ENCODE data around the gene PCDHGA1.
A peak's percentile ranks its signal among the peaks of the same experiment; 100 is the strongest.

Gene PCDHGA1

DNA sequence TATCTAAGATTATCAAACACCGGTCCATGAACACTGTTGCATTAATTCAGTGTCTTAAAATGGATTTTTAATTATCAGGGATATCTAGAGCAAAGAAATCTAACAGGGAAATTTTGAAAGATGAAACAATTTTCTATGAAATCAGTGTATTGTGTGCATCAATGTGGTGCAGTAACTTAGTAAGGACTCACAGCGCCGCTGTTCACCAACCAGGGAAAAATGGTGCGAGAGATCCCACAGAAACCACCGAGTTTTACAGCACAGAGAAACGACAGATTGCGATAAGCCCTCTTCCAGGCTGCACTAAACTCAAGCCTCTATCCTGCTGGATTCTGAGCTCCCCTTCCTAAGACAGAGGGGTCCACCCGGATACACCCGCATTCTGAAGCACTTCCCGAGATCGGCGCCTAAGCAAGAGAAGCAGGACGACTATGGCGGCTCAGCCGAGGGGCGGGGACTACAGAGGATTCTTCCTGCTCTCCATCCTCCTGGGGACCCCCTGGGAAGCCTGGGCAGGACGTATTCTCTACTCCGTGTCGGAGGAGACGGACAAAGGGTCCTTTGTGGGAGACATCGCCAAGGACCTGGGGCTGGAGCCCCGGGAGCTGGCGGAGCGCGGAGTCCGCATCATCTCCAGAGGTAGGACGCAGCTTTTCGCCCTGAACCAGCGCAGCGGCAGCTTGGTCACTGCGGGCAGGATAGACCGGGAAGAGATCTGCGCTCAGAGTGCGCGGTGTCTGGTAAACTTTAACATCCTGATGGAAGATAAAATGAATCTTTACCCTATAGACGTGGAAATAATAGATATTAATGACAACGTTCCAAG is 52.4 kb downstream of the PCDHGA1 start, which contains the start of gene PCDHGA7:
TSS of gene PCDHGA7 (plus strand) at position 274 of the 826 bp plus-strand sequence. CDS start at position 432, 158 bp downstream.
- TF ChIP-seq, protein P1, sequence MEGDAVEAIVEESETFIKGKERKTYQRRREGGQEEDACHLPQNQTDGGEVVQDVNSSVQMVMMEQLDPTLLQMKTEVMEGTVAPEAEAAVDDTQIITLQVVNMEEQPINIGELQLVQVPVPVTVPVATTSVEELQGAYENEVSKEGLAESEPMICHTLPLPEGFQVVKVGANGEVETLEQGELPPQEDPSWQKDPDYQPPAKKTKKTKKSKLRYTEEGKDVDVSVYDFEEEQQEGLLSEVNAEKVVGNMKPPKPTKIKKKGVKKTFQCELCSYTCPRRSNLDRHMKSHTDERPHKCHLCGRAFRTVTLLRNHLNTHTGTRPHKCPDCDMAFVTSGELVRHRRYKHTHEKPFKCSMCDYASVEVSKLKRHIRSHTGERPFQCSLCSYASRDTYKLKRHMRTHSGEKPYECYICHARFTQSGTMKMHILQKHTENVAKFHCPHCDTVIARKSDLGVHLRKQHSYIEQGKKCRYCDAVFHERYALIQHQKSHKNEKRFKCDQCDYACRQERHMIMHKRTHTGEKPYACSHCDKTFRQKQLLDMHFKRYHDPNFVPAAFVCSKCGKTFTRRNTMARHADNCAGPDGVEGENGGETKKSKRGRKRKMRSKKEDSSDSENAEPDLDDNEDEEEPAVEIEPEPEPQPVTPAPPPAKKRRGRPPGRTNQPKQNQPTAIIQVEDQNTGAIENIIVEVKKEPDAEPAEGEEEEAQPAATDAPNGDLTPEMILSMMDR (conservative IDR thresholded peaks at IDR 0.05; ENCODE audit: control insufficient read depth, insufficient read depth, low read depth, low read length), result peak; percentile 60
- DNase-seq (ENCODE audit: low read depth), result peak; percentile 54
- H3K4me3 ChIP-seq (ENCODE audit: control insufficient read depth, low read depth, low read length), result peak within 1 kb of the TSS; percentile 57

DNA sequence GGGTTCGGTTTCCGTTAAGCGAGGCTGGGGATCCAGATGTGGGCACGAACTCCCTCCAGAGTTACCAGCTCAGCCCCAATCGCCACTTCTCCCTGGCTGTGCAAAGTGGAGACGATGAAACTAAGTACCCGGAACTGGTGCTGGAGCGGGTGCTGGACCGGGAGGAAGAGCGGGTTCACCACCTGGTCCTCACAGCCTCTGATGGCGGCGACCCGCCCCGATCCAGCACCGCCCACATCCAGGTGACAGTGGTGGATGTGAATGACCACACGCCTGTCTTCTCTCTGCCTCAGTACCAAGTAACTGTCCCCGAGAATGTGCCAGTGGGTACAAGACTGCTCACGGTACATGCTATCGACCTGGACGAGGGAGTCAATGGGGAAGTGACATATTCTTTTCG is 53.0 kb downstream of the PCDHGA1 start:
- DNase-seq (ENCODE audit: low read depth), result no peak
- TF ChIP-seq, protein P1 (conservative IDR thresholded peaks at IDR 0.05; ENCODE audit: control insufficient read depth, insufficient read depth, low read depth, low read length), result no peak
- peak overlapping the region; percentile 57 for H3K4me3 ChIP-seq (ENCODE audit: control insufficient read depth, low read depth, low read length)

DNA sequence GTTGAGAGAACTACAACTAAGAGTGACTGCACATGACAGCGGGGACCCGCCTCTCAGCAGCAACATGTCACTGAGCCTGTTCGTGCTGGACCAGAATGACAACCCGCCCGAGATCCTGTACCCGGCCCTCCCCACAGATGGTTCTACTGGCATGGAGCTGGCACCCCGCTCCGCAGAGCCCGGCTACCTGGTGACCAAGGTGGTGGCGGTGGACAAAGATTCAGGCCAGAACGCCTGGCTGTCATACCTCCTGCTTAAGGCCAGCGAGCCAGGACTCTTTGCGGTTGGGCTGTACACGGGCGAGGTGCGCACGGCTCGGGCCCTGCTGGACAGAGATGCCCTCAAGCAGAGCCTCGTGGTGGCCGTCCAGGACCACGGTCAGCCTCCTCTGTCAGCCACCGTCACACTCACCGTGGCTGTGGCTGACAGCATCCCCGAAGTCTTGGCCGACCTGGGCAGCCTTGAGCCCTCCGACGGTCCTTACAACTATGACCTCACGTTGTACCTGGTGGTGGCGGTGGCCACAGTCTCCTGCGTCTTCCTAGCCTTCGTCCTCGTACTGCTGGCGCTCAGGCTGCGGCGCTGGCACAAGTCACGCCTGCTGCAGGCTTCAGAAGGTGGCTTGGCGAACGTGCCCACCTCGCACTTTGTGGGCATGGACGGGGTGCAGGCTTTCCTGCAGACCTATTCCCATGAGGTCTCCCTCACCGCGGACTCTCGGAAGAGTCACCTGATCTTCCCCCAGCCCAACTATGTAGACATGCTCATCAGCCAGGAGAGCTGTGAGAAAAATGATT is 54.4 kb downstream of the PCDHGA1 start:
- no peak overlapping the region for H3K4me3 ChIP-seq (ENCODE audit: control insufficient read depth, low read depth, low read length)
- DNase-seq (ENCODE audit: low read depth), result no peak
- TF ChIP-seq, protein P1 (conservative IDR thresholded peaks at IDR 0.05; ENCODE audit: control insufficient read depth, insufficient read depth, low read depth, low read length), result no peak

DNA sequence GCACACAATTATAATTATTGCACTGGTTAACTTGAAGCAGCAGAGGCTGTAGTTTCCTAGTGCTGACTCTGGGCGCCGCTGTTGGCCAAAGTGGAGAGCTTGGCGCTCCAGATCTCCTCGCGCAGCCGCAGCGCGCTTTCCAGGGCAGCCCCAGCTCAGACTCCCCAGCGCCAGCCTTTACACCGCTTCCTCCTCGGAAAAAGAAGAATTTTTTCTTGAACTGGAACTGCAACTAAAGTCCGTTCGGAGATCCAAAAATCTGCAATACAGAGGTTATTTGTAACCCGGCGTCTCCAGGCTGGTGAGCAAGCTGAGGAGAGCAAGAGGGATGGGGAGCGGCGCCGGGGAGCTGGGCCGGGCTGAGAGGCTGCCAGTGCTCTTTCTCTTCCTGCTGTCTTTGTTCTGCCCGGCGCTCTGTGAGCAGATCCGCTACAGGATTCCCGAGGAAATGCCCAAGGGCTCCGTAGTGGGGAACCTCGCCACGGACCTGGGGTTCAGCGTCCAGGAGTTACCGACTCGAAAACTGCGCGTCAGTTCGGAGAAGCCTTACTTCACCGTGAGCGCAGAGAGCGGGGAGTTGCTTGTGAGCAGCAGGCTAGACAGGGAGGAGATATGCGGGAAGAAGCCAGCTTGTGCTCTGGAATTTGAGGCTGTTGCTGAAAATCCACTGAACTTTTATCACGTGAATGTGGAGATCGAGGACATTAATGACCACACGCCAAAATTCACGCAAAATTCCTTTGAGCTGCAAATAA is 57.4 kb downstream of the PCDHGA1 start, which contains the start of gene PCDHGB4:
TSS of gene PCDHGB4 (plus strand) at position 142 of the 755 bp plus-strand sequence. CDS start at position 329, 187 bp downstream.
- TF ChIP-seq, protein P1 (conservative IDR thresholded peaks at IDR 0.05; ENCODE audit: control insufficient read depth, insufficient read depth, low read depth, low read length), result peak; percentile 55
- DNase-seq (ENCODE audit: low read depth), result peak; percentile 55
- peak within 1 kb of the TSS; percentile 44 for H3K4me3 ChIP-seq (ENCODE audit: control insufficient read depth, low read depth, low read length)

DNA sequence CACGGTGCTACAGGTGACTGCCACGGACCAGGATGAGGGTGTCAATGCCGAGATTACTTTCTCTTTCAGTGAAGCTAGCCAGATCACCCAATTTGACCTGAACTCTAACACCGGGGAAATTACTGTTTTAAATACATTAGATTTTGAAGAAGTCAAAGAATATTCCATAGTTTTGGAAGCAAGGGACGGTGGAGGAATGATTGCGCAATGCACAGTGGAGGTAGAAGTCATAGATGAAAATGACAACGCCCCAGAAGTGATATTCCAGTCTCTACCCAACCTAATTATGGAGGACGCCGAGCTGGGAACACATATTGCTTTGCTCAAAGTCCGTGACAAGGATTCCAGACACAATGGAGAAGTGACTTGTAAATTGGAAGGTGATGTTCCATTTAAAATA is 58.3 kb downstream of the PCDHGA1 start:
- TF ChIP-seq, protein P1 (conservative IDR thresholded peaks at IDR 0.05; ENCODE audit: control insufficient read depth, insufficient read depth, low read depth, low read length), result no peak
- DNase-seq (ENCODE audit: low read depth), result no peak
- H3K4me3 ChIP-seq (ENCODE audit: control insufficient read depth, low read depth, low read length), result no peak overlapping the region

Measured in fibroblast of mammary gland (primary cell).